T-helper 22 cell (primary cell): Measurements from ENCODE around the gene CPOX.
"Not testable (repeated sequence)": the region's sequence is repeated elsewhere in the genome, so short reads cannot be mapped to it uniquely, and the experiment has no call there.

ENCODE experiments used
- DNase-seq: peaks from one replicate; pipeline ENCODE4 v3.0.0-alpha.2; 2020; ENCODE audit warnings: low read depth

The CPOX gene

DNA sequence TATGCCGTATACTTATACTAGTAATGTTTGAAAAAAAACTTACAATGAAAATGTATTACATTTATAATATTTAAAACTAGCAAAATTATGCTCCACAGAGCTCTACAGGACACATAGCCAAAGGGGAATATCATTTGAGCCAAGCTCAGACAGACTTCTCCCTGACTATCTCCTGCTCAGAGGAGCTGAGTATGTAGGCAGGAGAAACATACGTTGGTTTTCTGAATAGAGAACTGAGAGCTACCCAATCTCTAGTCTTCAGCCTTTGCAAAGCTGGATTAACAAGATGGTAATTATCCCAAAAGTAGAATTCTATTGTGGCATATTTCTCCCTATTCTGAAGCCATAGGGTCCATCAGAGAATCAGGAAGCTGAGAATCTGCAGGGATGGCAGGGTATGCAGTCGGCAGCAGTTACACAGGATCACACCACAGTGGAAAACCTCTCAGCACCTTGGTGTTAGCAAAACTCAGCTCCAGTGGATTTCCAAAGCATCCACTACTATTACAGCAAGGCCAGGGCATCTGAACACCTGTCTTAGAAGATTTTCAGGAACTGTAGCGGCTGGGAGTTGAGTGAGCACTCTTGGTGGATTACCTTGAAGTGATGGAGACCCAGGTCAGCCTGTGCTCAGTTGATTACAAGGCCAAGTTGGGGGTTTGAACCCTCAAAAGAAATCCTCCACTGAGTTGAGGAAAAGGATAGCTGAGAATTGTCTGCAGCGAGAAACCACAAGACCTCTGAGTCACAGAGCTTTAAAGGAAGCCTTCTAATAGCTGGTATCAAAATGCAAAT lies 31.5 kb downstream of the CPOX start:
- peak; percentile 24 for DNase-seq

DNA sequence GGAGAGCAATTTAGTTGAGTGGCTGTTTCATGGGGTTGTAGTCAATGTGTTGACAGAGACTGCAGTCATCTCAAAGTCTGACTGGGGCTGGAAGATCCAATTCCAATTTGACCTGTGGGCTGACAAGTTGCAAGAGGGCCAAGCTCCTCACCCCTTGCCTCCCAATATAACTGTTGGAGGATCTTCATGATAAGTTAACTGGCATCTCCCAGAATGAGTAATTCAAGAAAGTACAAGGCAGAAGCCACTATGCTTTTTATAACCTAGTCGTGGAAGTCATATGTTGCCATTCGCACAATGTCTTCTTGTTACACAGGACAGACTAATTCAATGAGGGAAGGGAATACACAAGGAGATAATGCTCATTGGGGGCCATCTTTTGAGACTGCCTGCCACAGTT lies 32.5 kb downstream of the CPOX start:
- no peak for DNase-seq

DNA sequence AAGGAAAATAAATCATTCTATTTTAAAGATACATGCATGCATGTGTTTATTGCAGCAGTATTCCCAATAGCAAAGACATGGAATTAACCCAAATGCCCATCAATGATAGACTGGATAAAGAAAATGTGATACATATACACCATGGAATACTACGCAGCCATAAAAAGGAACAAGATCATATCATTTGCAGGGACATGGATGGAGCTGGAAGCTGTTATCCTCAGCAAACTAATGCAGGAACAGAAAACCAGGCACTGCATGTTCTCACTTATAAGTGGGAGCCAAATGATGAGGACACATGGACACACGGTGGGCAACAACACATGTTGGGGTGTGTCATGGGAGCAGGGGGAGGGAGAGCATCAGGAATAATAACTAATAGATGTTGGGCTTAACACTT lies 33.6 kb downstream of the CPOX start:
- not testable (repeated sequence) for DNase-seq

DNA sequence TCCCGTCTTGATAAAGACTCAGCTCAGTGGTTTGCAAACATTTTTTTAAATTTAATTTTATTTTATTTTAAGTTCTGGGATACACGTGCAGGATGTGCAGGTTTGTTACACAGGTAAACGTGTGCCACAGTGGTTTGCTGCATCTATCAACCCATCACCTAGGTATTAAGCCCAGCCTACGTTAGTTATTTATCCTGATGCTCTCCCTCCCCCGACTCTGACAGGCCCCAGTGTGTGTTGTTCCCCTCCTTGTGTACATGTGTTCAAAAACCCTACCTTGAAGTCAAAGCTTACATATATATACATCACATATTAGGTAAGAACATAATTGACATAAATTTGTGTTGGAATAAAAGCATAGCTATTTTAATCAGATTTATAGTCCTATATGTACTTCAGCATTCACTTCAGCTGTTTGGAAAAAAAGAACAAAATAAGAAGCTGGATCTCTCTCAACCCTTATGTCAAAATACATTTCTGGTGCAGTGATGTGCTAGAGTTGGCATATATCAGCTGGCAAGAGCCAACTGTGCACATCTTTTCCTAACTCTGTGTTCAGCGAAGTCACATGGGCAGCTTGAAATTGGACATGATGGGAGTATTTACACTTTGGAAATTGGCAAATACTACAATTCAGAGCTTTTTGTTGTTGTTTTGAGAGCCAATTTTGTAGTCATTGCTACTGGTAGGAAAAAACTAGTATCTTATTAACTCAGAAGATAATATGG lies 35.1 kb downstream of the CPOX start:
- DNase-seq, result no peak

DNA sequence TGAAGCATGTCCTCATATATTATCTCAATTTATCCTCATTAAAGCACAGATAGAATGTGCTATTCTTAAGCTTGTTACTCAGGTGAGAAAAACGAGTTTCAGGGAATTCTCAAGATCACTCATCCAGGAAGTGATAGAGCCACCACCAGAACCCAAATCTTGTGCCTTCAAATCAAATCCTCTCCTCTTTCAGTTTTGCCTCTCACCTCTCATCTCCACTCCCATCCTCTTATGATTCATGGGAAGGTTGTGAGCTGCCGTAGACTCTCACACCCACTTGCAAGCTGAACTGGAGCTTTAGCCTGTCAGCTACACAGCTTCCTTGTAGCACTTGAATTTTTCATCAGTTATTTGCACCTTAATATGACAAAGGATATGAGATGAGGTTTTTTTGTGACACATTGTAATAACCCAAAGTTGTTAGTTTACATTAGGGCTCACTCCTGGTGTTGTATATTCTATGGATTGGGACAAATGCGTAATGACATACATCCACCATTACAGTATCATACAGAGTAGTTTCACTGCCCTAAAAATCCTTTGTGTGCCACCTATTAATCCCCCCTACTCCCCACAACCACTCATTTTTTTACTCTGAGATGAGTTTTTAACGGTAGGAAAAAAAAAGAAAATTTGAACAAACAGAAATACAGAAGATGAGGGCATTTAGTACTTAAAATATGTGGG lies 35.9 kb downstream of the CPOX start:
- DNase-seq, result peak; percentile 14

DNA sequence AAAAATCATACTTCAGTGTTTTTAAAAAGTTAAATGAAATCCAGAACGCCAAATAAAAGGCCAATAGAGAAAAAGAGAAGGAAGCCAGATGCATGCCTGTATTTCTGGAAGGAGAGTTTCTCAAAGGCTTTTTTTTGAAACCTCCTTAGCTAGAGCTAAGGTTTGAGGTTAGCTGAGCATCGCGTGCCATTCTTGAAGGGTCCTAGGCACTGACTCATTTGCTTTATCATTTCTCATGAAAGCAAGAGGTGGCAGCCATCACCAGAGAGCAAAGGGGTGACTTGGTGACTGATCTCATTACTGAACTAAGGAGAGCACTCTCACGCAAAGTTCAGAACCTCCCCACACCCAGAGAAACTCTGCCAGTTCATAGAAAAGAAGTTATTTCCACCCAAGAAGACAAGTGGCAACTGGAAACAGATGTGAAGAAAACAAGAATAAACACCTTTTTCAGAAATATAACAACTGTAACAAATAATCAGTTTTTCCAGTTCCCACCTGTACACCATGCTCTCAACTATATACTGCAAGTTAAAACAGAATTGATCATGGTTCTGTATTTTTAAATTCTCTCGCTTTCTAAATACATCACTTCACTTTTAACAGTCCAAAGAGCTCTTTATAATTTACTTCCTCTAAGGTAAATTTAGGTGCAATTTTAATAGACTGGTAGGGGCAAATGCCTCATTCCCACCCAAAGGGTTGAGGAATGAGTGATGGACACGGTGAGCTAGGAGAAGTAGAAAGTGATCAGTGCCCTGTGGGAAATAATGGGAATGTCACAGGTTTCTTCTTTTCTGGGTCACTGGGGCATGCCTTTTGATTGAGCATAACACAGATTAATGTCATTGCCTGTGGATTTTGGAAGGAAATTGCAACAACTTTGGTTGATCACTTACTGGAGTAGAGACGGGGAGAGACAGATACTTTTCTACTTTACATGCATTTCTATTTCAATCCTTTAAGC lies 37.0 kb downstream of the CPOX start:
- DNase-seq, result peak; percentile 59

DNA sequence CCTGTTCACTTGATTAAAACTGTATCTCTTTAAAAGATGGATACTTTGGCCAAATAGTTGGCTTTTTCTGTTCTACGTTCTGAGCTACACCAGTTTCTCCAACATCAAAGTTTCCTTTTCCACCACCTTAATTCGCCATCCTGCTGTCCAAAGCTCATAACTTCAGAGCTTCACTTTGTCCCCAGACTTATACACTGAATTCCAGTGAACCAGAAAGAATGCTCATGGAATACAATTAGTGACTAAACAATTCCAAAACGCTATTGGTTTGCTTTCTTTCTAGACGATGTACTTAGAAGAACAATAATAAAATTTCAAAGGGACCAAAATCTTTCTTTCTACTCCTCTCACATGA lies 38.4 kb downstream of the CPOX start:
- no peak for DNase-seq

DNA sequence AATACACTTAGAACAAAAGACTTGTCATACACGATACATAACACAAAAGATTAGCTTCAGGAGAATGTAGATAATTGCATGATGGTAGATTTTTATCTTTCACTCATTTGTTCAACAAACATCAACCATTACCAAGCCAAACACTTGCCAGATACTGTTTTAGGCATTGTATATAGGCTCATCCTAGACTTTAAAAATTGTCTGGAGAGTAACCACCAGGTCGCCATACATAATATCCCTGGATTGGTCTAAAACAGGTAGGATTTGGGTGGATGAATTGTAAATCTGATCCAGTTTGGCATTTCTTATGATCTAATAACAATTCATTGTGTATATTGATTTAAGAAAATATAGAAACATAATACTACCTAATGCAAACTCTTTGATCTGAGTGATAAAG lies 38.8 kb downstream of the CPOX start:
- DNase-seq, result no peak

DNA sequence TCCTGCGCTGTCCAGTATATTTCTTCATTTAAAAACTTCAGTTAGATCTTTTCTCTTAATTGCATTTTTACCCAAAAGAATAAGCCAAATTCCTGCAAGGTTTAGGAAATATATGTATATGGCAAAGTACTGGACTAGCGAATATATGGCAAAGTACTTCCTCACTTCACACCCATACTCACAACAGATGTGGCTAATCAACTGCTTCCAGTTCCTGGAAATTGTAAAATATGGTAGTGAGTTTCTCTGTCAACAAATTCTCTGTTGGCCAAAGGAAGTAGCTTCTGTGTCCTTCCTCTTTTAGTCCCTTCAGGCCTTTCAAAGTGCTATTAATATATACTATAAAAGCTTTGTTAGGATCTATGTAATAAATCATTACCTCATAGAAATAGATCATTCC lies 39.7 kb downstream of the CPOX start:
- DNase-seq, result no peak

DNA sequence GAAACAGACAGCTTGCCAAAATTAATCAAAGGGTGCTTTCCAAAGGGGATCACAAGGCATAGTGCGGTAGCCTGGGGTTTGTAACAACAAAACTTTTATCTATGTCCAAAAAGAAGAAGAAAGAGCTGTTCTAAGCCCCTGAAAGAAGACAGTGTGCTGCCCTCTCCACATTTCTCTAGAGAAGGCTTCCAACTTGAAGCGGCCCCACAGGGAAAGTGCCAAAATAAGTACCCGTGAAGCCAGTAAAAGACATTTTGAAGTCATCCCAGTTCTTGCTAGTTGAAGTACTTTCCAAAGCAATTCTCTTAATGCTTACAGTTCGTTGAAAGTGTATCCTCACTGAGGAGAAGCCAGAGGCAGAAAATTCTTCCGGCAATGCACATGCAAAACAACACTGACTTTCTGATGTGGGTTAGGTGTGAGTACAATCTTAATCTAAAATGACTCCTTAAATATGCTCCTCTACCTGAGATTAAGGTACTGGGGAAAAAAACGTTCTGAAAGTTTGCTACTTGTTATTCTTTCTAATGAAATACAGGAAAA lies 40.3 kb downstream of the CPOX start:
- no peak for DNase-seq

DNA sequence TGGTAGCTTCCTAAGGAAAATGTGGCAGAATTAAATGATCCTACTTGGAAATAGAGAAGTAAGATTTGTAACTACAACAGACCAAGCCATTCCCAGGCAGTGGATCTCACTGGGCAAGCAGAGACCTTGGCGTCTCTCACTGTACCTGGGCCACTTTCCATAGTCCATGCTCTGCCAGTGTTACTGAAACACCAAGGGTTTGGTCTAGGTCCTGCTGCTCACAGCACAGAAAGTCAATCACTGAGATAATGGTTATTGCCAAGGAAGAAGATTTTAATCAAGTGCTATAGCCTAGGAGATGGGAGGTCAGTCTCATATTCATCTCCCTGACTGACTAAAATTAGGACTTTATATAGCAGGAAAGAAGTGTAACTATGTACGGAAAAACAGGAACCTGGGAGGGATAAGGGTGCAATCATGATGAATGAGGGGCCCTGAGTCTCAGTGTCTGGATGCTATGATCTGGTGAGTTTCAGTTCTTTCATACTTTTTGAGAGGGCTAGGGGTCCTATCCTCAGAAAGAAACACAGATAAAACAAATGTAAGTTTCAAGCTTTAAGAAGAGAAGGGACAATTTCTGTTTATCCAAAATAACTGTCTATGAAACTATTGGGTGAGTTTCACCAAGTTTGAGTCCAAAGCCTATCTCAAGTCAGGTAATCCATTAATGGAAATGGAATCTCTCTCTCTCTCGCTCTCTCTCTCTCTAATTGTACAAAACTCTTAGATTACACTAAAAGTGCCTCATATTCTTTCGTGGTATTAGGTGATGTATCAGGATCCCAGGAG lies 41.0 kb downstream of the CPOX start:
- no peak for DNase-seq

DNA sequence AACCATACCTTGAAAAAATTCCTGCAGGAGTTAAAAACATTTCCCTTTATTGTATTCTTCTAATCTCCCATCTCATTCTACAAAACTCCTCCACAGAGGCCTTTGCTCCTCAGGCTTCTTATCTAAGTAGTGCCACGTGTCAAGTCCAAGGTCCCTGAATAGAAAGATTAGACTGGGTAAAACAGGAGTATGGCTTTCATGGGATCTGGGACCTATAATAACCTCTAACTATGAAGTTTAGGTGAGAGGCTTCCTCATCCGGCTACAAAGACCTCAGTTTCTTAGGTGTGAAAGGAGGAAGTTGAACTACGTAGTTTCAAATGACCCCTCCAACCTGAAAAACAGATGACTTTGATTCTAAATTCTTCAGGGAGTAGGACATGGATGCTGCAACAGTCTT lies 41.7 kb downstream of the CPOX start:
- DNase-seq, result no peak

DNA sequence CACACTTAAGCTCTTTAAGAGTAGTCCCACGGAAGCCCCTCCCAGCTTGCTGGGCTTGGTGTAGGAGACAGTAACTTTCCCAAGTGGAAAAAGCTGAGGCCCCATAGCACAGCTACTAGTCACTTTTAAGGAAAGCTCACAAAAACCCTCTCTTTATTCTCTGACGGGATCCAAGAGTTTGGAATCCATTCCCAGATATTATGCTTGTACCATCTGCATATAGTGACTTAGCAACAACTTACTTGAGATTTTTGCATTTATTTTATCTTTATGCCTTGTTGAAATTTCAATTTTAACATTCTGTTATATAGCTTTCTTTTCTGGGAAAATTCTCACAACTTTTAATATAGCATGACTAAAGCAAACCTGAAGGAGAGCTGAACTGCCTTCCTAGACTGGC lies 42.2 kb downstream of the CPOX start:
- no peak for DNase-seq

DNA sequence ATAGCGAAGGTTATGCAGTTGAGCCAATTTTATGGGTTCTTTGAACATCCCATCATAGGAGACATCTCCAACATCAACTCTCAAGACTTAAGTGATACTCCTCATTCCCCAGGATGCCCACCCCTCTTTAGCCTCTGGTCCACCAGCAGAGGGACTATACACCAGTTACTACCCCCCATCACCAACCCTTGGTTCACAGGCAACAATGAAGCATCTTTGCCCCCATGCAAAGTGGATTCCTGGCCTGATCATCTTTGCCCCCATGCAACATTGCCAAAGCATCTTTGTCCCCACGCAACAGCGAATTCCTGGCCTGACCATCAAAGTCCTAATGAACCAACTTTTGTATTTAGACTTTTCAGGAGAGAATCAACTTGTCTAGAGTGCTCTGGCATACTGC lies 42.6 kb downstream of the CPOX start:
- DNase-seq, result no peak

DNA sequence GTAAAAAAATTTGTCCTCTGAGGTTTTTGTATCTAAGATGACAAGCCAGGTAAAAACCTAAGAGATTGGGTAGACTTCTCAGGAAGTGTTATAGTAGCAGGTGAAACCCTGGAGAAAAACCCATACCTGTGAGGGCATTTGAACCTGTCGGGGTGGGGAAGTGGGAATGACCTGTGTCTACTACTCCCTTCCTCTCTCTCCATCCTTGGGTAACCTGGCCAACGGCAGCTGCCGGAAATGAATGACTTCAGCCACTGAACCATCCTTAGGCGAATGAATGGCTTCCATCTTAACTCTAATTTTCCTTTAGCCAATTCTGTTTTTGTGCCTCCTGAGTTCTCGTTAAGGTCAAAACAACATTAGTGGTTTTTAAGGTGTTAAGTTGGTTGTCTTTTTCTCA lies 44.9 kb downstream of the CPOX start:
- no peak for DNase-seq

DNA sequence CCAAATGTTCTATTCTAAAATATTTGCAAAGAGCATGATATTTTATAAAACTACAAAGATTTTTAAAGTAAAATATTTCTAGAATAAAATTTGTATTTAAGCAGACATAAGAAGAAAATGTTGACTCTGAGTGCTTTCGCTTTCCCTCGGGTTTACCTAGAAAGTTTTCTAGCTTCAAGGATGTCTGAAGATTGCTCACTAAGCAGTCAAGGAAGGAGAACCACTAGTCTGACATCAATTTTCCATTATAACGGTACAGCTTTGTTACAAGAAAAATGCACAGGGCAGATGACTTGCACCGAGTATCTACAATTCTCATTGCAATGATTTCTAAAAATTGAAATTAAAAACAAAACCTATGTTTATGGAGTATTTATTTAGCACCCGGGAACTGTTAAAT lies 47.5 kb downstream of the CPOX start:
- DNase-seq, result no peak

DNA sequence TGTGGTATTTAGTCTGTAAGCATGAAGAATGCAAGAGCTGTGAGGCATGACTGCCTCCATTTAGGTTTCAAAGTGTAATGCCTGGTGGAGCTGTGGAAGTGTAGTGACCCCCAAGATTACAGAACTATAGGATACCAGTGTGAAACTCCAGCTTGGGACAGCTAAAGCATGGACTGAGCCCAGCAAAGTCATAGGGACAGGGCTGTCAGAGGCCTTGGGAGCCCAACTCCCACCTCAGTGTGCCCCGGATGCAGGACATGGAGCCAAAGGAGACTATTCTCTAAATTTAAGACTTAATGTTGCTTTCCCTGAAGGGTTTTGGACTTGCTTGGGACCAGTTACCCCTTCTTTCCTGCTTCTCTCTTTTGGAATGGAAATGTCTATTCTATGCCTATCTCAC lies 50.8 kb downstream of the CPOX start:
- no peak for DNase-seq

DNA sequence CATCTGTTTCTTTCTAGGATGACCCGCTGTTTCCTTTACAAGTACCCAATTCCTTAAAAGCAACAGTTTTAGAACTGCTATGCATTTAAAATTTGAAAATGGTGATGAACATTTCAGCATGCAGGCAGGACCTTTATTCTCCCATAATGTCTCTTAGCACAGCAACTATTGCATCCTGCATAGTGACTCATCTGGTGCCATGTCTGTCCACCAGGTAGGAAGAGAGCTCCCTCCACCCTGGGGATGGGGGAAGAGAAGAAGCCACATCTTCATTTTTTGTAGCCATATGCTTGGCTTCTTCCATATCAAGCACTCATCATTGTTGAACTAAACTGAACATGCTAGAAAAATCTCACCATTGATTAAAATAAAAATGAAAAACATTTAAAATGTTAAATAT lies 51.7 kb downstream of the CPOX start:
- DNase-seq, result no peak

DNA sequence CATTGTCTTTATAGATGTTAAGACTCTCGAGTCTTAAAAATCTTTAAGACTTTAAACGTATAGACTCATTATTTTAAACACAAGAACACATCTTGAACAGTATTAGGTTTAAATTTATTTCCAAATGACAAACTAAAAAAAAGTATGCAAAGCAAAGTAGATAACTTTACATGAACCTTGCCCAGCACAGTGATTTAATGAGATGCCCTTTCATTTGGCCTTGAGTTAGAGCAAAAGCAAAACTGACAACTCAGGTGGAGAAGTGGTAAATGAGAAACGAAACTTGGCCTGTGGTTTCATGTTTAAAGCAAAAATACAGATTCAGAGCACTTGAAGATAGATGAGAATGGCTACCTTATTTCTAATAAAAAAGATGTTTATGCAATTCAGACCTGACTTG lies 53.1 kb downstream of the CPOX start:
- no peak for DNase-seq

DNA sequence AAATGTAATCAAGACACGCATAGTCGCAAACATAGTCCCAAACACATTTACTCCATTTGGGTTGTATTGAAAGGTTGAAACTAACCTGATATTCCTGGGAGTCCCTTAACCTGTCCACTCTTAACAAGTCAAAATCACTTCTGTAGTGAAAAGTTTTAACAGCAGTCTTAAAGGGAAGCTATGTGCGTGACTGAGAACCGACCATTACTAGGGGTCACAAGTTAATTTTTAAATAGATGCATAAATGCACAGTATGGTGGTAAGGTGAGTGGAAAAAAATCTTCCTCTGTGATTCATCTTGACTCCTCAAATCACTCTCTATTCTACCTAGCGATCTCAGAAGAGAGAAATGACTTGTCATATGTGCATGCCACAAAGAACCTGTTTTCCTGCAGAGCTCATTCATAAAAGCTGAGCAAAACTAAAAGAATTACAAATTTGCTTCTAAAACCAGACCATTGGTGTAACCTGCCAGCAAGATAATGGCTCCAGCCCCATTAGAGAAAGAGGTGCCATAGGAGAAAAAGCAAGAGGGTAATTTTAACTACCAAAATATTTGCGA lies 56.9 kb downstream of the CPOX start:
- no peak for DNase-seq

DNA sequence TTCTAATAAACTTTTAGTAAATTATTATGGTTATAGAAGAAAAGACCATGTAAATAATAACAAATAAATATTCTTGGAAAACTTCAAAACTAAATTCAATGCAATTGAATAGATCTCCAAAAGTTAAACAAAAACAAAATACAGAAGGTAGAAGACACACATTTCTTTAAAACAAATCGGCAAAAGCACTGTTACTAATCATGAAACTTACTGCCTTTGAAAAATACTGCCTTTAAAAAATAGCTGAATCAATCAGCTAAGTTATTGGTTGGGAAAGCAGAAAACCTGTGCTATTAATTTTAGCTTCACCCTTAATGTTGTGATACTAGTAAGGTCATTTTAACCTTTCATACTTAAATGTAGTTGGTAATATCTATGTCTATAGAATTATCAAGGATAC lies 58.7 kb downstream of the CPOX start:
- DNase-seq, result no peak
